ENCODE results near the gene RPL15. TPM values are rescaled to one million over a fixed set of nuclear protein-coding genes. Genes with fewer than 3 reads are reported as not detected.

Gene RPL15
- total and polyA plus RNA-seq, 2 donors (not counting 1 experiment from before 2014, with no cell fraction given) = 2,177 to 5,195 TPM

GRCh38 chr3:23913182-23913581 is 3.8 kb upstream of the RPL15 start:
- peaks cover 0 to 16% of the 10 kb centered on the region in 2 experiments for H3K36me3 ChIP-seq (replicated peaks in 1 of 2; ENCODE audit: control extremely low read depth in 1 of 2, control insufficient read depth in 1 of 2, extremely low read depth in 1 of 2, insufficient read depth in 2 of 2, low read length in 1 of 2)
- H3K9me3 ChIP-seq (ENCODE audit: control extremely low read depth in 1 of 3, control insufficient read depth in 2 of 3, insufficient read depth in 1 of 3, low read length in 2 of 3) = no peaks in the 10 kb centered on the region
- H3K27ac Mint-ChIP-seq = no peak overlapping the region
- H3K79me2 ChIP-seq (ENCODE audit: control insufficient read depth, insufficient read depth, low read length) = peaks cover 39% of the 10 kb centered on the region
- peaks cover 12% of the 10 kb centered on the region for H4K20me1 ChIP-seq (ENCODE audit: control insufficient read depth, insufficient read depth, low read length, poor library complexity, severe bottlenecking)
- H3K4me3 ChIP-seq (ENCODE audit: control extremely low read depth in 1 of 5, extremely low read depth in 1 of 5, insufficient read depth in 1 of 5, low read depth in 2 of 5, low read length in 4 of 5) = no peak overlapping the region
- no CpG with 5 or more reads among the region's 1 CpG for WGBS (ENCODE audit: insufficient coverage)
- no peaks in the 10 kb centered on the region for H3K9me3 Mint-ChIP-seq (ENCODE audit: insufficient read depth)
- H3K27ac ChIP-seq (ENCODE audit: low read length in 2 of 2) = no peak overlapping the region
- peaks cover 27% of the 10 kb centered on the region for H3K4me1 Mint-ChIP-seq
- peaks cover 15% of the 10 kb centered on the region in 2 donors for H3K4me1 ChIP-seq (ENCODE audit: control insufficient read depth in 2 of 2, insufficient read depth in 2 of 2, low read length in 2 of 2)
- no peak overlapping the region for H3K4me2 ChIP-seq (replicated peaks; ENCODE audit: low read depth, low read length, poor library complexity, severe bottlenecking)
- intact Hi-C loops (cut with micrococcal nuclease) = loop anchor here (10.0 kb wide), 1 partner anchor 1752 kb away; the partner anchor contains the start of gene TOP2B
- no peak for DNase-seq
- ATAC-seq (ENCODE audit: low read depth) = no peak
- no peaks in the 10 kb centered on the region for H3K27me3 ChIP-seq (replicated peaks in 1 of 4; ENCODE audit: control extremely low read depth in 1 of 4, control insufficient read depth in 3 of 4, insufficient read depth in 4 of 4, low read length in 3 of 4)
- H2AFZ ChIP-seq (ENCODE audit: insufficient read depth, low read depth, low read length, poor library complexity, severe bottlenecking) = no peak overlapping the region
- TF ChIP-seq CTCF (IDR thresholded peaks at IDR 0.05) (no peak), EZH2 (IDR thresholded peaks at IDR 0.05; ENCODE audit: borderline replicate concordance, insufficient read depth, low read depth, low read length, poor library complexity, severe bottlenecking) (no peak)
- ChIA-PET CTCF (no interaction called here), POLR2A (no interaction called here)
- H3K27me3 Mint-ChIP-seq = peaks cover 4% of the 10 kb centered on the region
- no peak overlapping the region for H3K9ac ChIP-seq (ENCODE audit: low read length)
- no peak overlapping the region for H3K4me3 Mint-ChIP-seq

DNA sequence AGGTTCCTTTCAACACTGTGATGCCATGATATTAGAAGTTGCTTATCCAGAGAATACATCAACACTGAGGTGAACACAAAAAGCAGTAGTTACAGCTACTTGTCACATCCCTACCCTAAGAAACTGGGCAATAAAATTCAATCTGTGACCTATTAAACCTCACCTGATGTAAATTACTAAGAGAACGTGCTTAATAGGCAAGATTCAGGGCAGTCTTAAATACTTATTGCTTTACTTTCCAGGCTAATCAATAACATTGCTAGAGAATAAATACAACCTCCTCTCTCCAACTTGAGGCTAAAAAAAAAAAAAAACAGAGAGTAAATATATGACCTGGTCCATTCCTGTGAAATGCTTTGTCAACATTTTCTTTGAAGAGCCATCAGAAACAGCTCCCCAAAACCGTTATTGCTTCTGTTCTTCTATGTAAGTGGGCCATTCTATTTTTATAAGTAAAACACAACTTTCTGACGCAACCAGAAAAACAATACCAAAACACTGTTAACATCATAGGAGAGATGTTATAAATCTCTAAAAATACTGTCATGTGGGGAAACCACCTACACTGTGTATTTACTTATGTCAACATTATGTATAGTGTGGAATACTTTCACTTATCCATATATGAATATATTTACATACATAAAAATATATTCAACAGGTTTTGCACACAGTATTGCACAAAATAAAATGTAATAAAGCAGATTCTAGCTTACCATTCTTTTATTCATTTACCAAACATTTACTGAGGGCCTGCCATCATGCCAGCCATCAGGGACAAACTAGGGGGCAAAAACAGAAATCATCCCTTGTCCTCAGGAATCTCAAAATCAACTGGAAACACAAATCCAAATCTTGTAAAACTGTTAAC is 2.8 kb upstream of the RPL15 start:
- Mint-ChIP-seq H3K9me3 (ENCODE audit: insufficient read depth) (no peaks in the 10 kb centered on the region), H3K27me3 (peaks cover 4% of the 10 kb centered on the region), H3K27ac (no peak overlapping the region), H3K4me1 (peaks cover 37% of the 10 kb centered on the region), H3K4me3 (no peak overlapping the region)
- Histone ChIP-seq H3K27ac (ENCODE audit: low read length in 2 of 2) (no peak overlapping the region), H3K27me3 (replicated peaks in 1 of 4; ENCODE audit: control extremely low read depth in 1 of 4, control insufficient read depth in 3 of 4, insufficient read depth in 4 of 4, low read length in 3 of 4) (no peaks in the 10 kb centered on the region), H3K79me2 (ENCODE audit: control insufficient read depth, insufficient read depth, low read length) (peaks cover 42% of the 10 kb centered on the region), H4K20me1 (ENCODE audit: control insufficient read depth, insufficient read depth, low read length, poor library complexity, severe bottlenecking) (peaks cover 21% of the 10 kb centered on the region), H3K9me3 (ENCODE audit: control extremely low read depth in 1 of 3, control insufficient read depth in 2 of 3, insufficient read depth in 1 of 3, low read length in 2 of 3) (no peaks in the 10 kb centered on the region), H3K9ac (ENCODE audit: low read length) (no peak overlapping the region), H3K36me3 (replicated peaks in 1 of 2; ENCODE audit: control extremely low read depth in 1 of 2, control insufficient read depth in 1 of 2, extremely low read depth in 1 of 2, insufficient read depth in 2 of 2, low read length in 1 of 2) (peaks cover 1 to 25% of the 10 kb centered on the region in 2 experiments), H2AFZ (ENCODE audit: insufficient read depth, low read depth, low read length, poor library complexity, severe bottlenecking) (no peak overlapping the region), H3K4me1 (ENCODE audit: control insufficient read depth in 2 of 2, insufficient read depth in 2 of 2, low read length in 2 of 2) (peaks cover 24 to 25% of the 10 kb centered on the region in 2 donors), H3K4me2 (replicated peaks; ENCODE audit: low read depth, low read length, poor library complexity, severe bottlenecking) (no peak overlapping the region), H3K4me3 (ENCODE audit: control extremely low read depth in 1 of 5, extremely low read depth in 1 of 5, insufficient read depth in 1 of 5, low read depth in 2 of 5, low read length in 4 of 5) (no peak overlapping the region)
- ChIA-PET CTCF (interaction anchor here (1.2 kb wide), 1 partner anchor 32 kb away, joined by 3 read pairs; no protein-coding TSS in a partner anchor), POLR2A (no interaction called here)
- DNase-seq (no peak), ATAC-seq (ENCODE audit: low read depth) (no peak)
- intact Hi-C loops (cut with micrococcal nuclease) = loop anchor here (10.0 kb wide), 1 partner anchor 1751 kb away; the partner anchor contains the start of gene TOP2B
- TF ChIP-seq CTCF (IDR thresholded peaks at IDR 0.05) (no peak), EZH2 (IDR thresholded peaks at IDR 0.05; ENCODE audit: borderline replicate concordance, insufficient read depth, low read depth, low read length, poor library complexity, severe bottlenecking) (no peak)
- no CpG with 5 or more reads among the region's 3 CpGs for WGBS (ENCODE audit: insufficient coverage)
